HK-2 (cell line): ENCODE results near the gene ISY1.
"Not testable (repeated sequence)": the region's sequence is repeated elsewhere in the genome, so short reads cannot be mapped to it uniquely, and the experiment has no call there.

Experiments
- DNase-seq: peaks from one replicate; pipeline ENCODE4 v3.0.0-alpha.2; 2018; ENCODE audit not compliant: unreplicated experiment

ISY1 gene

GRCh38 chr3:129120254-129121004, 40.4 kb downstream of the ISY1 start:
- peak; percentile 86 for DNase-seq

- DNase-seq: no peak
These were observed 41.3 kb downstream of the ISY1 start for GRCh38 chr3:129119365-129120100.

- DNase-seq: no peak
These were observed 42.1 kb downstream of the ISY1 start for GRCh38 chr3:129118745-129119144.

- DNase-seq: no peak
These were observed 43.7 kb downstream of the ISY1 start for GRCh38 chr3:129117134-129117533.

GRCh38 chr3:129116482-129116946, 44.3 kb downstream of the ISY1 start:
- DNase-seq: no peak

- DNase-seq: no peak
These were observed 46.4 kb downstream of the ISY1 start for GRCh38 chr3:129114455-129114854.

- DNase-seq: peak; percentile 21
These were observed 48.4 kb downstream of the ISY1 start for GRCh38 chr3:129112308-129113052.

- not testable (repeated sequence) for DNase-seq
These were observed 49.6 kb downstream of the ISY1 start for GRCh38 chr3:129111076-129111780.

- no peak for DNase-seq
These were observed 53.1 kb downstream of the ISY1 start for GRCh38 chr3:129107793-129108192.

- DNase-seq: no peak
These were observed 53.8 kb downstream of the ISY1 start for GRCh38 chr3:129106866-129107565.

- DNase-seq: no peak
These were observed 54.5 kb downstream of the ISY1 start for GRCh38 chr3:129106320-129106719.

- DNase-seq: no peak
These were observed 55.0 kb downstream of the ISY1 start for GRCh38 chr3:129105862-129106261.

- no peak for DNase-seq
These were observed 56.3 kb downstream of the ISY1 start for GRCh38 chr3:129104498-129105079.

GRCh38 chr3:129104051-129104450, 56.8 kb downstream of the ISY1 start:
- no peak for DNase-seq

- DNase-seq: no peak
These were observed 57.6 kb downstream of the ISY1 start for GRCh38 chr3:129103296-129103695.

- no peak for DNase-seq
These were observed 59.3 kb downstream of the ISY1 start for GRCh38 chr3:129101370-129102138.

- no peak for DNase-seq
These were observed 60.6 kb downstream of the ISY1 start for GRCh38 chr3:129100274-129100673.

- no peak for DNase-seq
These were observed 65.6 kb downstream of the ISY1 start for GRCh38 chr3:129095285-129095684.

GRCh38 chr3:129088312-129088711, 72.6 kb downstream of the ISY1 start:
- DNase-seq: not testable (repeated sequence)

GRCh38 chr3:129087904-129088303, 73.0 kb downstream of the ISY1 start:
- DNase-seq: not testable (repeated sequence)
